ENCODE results near the gene ARMC5.
"Not testable (repeated sequence)": the region's sequence is repeated elsewhere in the genome, so short reads cannot be mapped to it uniquely, and the experiment has no call there.

The ARMC5 gene

GRCh38 chr16:31458844-31459686 lies at the start of gene ARMC5:
TSS of gene ARMC5 (plus strand) at chr16:31459501. CDS start at chr16:31459525, 24 bp downstream.
- DNase-seq: peak; percentile 98

GRCh38 chr16:31410082-31410481 lies 49.2 kb upstream of the ARMC5 start:
- DNase-seq: no peak

DNA sequence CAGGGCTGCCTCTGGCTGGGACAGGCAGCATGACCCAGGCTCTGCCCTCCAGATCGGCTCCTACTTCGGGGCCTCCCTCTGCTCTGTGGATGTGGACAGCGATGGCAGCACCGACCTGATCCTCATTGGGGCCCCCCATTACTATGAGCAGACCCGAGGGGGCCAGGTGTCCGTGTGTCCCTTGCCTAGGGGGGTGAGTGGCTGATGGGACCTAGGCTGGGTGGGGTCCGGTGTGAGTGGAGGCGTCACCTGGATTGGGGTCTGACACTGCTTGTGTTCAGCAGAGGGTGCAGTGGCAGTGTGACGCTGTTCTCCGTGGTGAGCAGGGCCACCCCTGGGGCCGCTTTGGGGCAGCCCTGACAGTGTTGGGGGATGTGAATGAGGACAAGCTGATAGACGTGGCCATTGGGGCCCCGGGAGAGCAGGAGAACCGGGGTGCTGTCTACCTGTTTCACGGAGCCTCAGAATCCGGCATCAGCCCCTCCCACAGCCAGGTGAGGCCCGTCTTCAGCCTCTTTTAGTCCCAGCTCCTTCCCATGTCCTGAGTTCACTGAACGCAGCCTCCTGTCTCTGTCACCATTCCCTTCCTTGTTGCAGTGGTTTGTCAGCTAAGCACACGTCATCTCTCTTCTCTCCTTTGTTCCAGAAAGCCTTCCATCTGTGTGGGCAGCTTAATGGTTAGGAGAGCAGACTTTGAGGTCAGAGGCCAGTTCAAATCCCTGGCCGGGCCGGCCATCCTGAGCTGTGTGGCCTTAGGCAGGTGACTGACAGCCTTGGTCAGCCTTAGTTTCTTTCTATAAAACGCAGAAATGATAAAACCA lies 48.1 kb upstream of the ARMC5 start:
- DNase-seq: no peak

- no peak for DNase-seq
Measured at GRCh38 chr16:31412750-31413149, 46.6 kb upstream of the ARMC5 start.

- no peak for DNase-seq
Measured at GRCh38 chr16:31413381-31413780, 45.9 kb upstream of the ARMC5 start.

DNA sequence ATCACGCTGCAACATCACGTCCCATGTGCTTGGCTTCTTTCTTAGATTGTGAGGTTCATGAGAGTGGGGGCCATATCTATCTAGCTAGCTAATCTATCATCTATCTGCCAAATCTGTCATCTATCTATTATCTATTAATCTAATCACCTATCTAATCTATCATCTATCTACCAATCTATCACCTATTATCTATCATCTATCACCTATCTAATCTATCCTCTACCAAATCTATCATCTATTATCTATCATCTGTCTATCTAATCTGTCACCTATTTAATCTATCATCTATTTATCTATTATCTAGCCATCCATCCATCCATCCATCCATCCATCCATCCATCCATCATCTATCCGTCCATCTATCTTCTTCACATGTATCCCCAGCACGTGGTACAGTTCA lies 45.4 kb upstream of the ARMC5 start:
- no peak for DNase-seq

DNA sequence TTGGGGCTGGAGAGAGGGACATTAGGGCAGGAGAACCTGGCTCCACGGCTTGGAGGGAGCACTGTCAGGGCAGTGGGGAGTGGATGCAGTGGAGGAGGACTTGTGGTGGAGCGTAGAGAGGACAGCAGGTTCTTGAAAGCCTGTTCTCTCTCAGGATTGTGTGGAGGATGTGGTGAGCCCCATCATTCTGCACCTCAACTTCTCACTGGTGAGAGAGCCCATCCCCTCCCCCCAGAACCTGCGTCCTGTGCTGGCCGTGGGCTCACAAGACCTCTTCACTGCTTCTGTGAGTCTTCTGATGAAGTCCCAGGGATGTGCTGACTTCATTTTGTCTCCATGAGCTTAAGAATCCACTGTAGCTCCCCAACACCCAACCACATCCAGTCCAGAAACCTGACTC lies 44.6 kb upstream of the ARMC5 start:
- no peak for DNase-seq

- no peak for DNase-seq
Measured at GRCh38 chr16:31416371-31416770, 42.9 kb upstream of the ARMC5 start.

DNA sequence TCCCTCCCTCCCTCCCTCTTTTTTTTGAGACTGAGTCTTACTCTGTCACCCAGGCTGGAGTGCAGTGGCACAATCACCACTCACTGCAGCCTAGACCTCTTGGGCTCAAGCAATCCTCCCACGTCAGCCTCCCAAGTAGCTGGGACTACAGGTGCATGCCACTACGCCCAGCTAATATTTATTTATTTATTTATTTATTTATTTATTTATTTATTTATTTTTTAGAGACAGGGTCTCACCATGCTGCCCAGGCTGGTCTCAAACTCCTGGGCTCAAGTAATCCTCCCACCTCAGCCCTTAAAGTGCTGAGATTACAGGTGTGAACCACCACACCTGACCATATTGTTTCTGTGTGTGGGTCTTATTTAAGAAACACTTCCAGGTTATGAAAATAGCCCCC lies 42.3 kb upstream of the ARMC5 start:
- not testable (repeated sequence) for DNase-seq

DNA sequence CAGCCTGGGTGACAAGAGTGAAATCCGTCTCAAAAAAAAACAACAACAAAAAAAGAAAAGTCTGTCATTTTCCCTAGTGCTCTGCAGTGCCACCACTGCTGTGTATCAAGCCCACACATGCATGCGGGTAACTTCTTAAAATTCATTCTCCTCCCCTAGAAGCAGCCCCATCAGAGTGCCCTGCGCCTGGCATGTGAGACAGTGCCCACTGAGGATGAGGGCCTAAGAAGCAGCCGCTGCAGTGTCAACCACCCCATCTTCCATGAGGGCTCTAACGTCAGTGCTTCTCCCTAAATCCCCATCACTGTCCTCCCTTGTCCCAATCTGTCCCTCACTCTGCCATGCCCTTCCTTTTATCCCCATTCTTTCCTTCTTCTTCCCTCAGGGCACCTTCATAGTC lies 41.4 kb upstream of the ARMC5 start:
- no peak for DNase-seq

DNA sequence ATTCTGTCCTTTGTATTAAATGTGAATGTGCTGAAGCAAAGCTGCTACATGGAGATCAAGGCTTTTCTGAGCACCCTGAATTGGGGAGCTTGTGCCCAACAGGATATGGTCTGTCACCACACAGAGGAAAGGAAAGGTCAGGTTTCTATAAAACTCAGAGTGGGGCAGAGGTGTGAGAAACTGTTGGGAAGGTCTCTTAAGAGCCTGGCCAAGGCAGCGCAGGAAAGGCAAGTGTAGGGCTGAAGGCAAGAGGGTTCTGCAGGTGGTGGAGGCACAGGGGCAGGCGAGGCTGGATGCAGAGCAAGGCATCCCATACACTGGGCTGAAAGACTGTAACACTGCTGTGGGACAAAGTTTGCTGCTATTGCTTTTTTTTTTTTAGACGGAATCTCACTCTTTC lies 39.3 kb upstream of the ARMC5 start:
- DNase-seq: no peak

- DNase-seq: no peak
Measured at GRCh38 chr16:31421587-31421986, 37.7 kb upstream of the ARMC5 start.

GRCh38 chr16:31423241-31423640 lies 36.1 kb upstream of the ARMC5 start:
- no peak for DNase-seq

DNA sequence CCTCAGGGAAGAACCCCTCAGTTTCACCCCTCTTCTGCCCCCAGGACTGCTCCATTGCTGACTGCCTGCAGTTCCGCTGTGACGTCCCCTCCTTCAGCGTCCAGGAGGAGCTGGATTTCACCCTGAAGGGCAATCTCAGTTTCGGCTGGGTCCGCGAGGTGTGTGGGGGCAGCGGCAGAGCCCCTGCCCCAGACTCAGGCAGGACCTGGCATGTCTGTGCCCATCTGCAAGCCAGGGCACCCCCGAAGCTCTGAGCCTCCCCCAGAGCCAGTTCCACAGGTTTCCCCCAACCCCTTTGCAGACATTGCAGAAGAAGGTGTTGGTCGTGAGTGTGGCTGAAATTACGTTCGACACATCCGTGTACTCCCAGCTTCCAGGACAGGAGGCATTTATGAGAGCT lies 35.5 kb upstream of the ARMC5 start:
- DNase-seq: no peak

DNA sequence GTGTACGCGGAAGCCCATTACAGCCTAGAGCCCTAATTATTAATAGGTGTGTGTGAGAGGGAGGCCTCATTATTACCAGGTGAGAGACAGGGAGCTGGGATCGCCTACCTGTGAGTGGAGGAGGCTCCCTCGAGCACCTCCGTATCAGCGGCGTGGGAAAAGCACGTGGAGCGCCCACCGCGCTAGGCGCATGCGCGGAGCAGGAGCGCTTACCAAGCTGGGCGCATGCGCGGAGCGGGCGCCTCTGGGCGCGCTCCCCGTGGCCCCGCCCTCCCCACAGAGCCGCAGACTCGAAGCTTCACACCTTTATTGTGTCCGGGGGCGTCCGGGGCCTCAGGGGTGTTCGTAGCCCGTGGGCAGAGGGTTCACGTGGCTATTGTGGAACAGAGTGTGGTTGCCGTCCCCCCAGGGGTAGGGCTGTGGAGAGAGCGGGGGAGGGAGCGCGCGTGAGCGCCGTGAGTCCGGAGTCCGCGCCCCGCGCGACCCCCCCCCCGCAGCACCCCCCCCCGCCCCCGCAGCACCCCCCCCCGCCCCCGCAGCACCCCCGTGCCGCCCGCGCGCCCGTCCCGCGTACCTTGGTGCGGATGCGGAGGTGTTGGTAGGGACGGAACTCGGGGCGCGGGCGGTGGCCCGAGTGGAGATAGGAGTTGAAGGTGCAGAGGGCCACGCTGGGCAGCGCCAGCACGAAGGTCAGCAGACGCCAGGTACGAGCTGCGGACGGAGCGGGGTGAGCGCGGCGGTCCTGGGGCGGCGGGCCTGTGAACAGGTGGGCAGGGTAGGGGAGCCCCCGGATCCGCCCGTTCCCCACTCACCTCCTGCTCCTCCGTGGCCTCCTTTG lies 31.6 kb upstream of the ARMC5 start:
- peak; percentile 72 for DNase-seq

DNA sequence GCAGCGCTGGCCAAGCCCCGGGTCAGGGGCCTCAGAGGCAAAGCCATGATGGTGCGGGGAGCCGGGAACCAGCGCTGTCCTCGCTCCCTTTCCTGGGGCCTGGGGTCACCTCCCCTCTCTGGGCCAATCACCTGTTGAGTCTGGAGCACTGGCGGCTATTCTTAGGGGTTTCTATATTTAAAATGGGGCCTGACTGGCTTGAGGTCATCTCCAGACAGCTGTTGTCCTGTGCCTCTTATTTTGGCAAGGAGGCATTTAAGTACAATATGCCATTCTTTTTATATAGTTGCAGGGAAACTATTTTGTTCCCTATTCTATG lies 31.1 kb upstream of the ARMC5 start, which contains the start of gene COX6A2:
Gene COX6A2, minus strand, starts transcription at position 82 of the 319 bp plus-strand sequence. Its CDS starts 35 bp downstream, at position 47.
- peak; percentile 29 for DNase-seq

- no peak for DNase-seq
Measured at GRCh38 chr16:31428638-31429247, 30.6 kb upstream of the ARMC5 start.

DNA sequence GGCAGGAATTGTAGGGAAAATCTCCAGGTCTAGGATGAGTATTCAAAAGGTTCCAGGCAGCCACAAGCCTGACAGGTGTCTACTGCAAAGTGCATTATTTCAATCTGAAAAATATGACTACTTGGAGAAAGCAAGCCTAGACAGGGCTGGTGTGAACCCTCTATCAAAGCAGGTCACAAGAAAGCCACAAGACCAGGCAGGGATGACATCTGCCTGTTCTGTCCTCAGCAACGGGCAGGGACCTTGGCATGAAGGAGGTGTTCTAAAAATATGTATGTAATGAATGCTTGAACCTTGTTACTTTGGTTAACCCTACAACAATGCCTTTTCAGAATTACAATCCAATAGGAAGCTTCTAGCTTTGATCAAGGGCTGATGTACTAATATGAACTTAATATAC lies 30.0 kb upstream of the ARMC5 start:
- no peak for DNase-seq

DNA sequence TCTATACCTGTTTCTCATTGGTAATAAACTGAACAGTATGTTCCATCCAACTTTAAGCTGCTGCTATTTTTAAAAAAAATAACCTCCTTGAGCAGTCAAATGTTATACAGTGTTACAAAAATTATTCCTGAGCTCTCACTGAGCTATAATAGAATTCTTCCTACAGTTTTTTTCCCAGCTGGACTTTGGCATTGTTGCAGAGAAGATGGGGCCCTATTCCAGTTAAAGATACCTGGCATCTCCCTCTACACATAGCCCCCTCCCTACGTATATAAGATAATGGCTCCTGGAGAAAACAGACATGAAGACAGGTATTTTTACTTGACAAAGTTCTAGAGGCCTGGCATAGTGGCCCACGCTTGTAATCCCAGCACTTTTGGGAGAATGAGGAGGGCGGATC lies 29.5 kb upstream of the ARMC5 start:
- DNase-seq: no peak

DNA sequence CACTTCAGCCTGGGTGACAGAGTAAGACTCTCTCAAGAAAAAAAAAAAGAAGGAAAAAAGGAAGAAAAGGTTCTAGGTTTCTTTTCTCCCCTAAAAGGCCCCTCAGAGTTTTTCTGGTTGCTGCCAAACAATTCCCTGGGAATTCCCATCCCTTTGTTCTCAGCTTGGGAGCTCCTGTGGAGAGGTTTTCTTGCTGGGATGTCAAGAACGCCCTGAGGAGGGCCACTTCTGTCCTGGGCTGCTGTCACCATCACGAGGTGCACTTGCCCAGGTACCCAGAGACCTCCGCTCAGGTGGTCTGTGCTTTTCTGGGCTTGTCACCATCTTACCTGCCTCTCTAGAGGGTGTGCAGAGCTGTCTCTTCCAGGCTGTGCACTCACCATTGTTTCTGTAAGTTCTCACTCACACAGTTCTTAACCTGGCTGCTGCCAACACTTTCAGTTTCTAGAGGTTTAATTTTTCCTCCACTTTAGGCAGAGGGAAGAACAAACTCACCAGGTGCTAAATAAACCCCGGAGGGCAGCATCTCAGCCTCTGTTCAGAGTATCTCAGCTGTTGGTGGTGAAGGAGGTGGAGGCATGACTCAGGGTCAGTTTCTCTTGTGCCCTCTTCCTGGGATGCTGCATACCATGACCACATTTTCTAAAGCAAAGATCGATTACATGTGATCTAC lies 28.8 kb upstream of the ARMC5 start:
- DNase-seq: no peak

- no peak for DNase-seq
Measured at GRCh38 chr16:31435341-31436220, 23.7 kb upstream of the ARMC5 start.

All from right hindlimb (tissue), 1 donor.